ENCODE data around the gene STK39.

The STK39 gene

DNA sequence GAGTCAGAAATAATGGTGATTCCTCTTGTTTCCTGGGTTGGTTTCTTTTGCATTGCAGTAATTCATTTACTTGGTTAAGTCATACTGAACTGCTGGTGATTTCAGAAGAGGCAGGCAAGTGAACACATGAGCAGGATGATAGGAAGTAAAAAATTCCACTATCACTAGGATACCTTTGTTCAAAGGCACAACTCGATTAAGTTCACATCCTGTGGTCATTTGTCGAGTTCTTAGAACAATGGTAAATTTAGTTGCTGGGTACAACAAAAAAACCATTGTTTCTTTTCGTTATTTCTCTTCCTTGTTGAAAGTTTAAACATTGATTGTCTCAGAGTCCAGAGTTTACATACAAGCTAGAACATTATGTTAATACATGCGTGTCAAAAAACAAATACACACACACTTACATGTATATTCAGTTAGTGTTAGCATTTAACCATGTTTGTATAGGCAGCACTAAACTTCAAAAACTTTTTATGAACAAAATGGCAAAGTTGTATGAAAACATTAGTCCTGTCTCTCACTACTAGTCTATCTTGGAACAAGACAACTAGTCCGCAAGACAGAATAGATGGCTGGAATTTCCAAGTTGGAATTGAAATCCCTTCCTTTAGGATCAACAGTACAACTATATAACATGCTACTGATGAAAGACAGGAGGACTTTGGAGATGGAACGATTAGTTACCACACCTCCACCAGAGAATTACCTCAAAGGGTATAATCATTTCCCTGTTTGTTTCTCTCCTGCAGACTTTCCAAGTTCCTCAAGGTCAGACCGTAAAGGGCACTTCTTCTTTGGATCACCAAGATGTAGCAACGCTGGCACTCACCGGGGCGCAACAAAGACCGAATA, 26.2 kb downstream of the STK39 start:
- Histone ChIP-seq H3K27ac (ENCODE audit: low read depth, low read length) (no peak overlapping the region), H3K23ac (ENCODE audit: low read length) (no peak overlapping the region), H3K9ac (ENCODE audit: low read length) (no peak overlapping the region), H3K79me1 (ENCODE audit: low read length) (no peaks in the 10 kb centered on the region), H3K27me3 (ENCODE audit: insufficient read depth, low read length, poor library complexity) (no peaks in the 10 kb centered on the region), H2BK15ac (replicated peaks; ENCODE audit: low read depth) (no peak overlapping the region), H2BK120ac (ENCODE audit: low read depth, low read length) (no peak overlapping the region), H2AK5ac (ENCODE audit: low read length) (no peak overlapping the region), H3K79me2 (ENCODE audit: control insufficient read depth, insufficient read depth, low read length) (no peaks in the 10 kb centered on the region), H3K36me3 (ENCODE audit: control insufficient read depth, insufficient read depth, low read length) (no peaks in the 10 kb centered on the region), H3K56ac (ENCODE audit: low read length) (no peak overlapping the region), H3K4ac (ENCODE audit: low read depth, low read length) (no peak overlapping the region), H2BK5ac (ENCODE audit: low read length) (no peak overlapping the region), H4K8ac (ENCODE audit: low read depth, low read length) (no peak overlapping the region), H3K4me3 (ENCODE audit: low read length) (no peak overlapping the region), H4K5ac (ENCODE audit: low read length) (no peak overlapping the region), H3K4me2 (ENCODE audit: low read length) (no peak overlapping the region), H3K4me1 (ENCODE audit: control insufficient read depth, low read depth, low read length) (no peaks in the 10 kb centered on the region), H3K18ac (ENCODE audit: low read length) (no peak overlapping the region)
- peak; percentile 26 for DNase-seq
- WGBS (ENCODE audit: extremely low coverage, insufficient coverage, low lambda C conversion rate) = no CpG with 5 or more reads among the region's 11 CpGs

DNA sequence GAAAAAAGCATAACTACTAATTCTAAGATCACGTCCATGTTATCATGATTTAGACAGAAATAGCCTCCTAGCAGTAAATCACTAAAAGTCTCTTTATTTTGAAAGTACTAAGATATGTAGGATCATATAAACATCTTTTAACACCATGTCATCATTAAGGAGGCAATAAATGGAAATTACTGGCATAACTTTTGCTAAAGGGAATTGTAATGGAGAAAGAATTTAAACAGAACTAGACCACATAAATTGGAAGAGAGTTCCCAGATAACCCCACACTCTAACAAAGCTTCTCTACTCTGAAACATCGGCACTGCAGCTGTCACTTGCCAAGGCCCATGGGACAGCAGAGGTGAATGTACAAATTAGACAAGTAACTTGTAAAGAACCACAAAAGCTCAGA, 29.5 kb downstream of the STK39 start:
- Histone ChIP-seq H2AK5ac (ENCODE audit: low read length) (no peak overlapping the region), H3K27ac (ENCODE audit: low read depth, low read length) (no peak overlapping the region), H3K79me2 (ENCODE audit: control insufficient read depth, insufficient read depth, low read length) (no peaks in the 10 kb centered on the region), H3K4me3 (ENCODE audit: low read length) (no peak overlapping the region), H3K56ac (ENCODE audit: low read length) (no peak overlapping the region), H2BK15ac (replicated peaks; ENCODE audit: low read depth) (no peak overlapping the region), H3K27me3 (ENCODE audit: insufficient read depth, low read length, poor library complexity) (no peaks in the 10 kb centered on the region), H3K79me1 (ENCODE audit: low read length) (no peaks in the 10 kb centered on the region), H3K18ac (ENCODE audit: low read length) (no peak overlapping the region), H3K9ac (ENCODE audit: low read length) (no peak overlapping the region), H2BK5ac (ENCODE audit: low read length) (no peak overlapping the region), H3K23ac (ENCODE audit: low read length) (no peak overlapping the region), H4K5ac (ENCODE audit: low read length) (no peak overlapping the region), H3K4me1 (ENCODE audit: control insufficient read depth, low read depth, low read length) (no peaks in the 10 kb centered on the region), H3K4me2 (ENCODE audit: low read length) (no peak overlapping the region), H3K4ac (ENCODE audit: low read depth, low read length) (no peak overlapping the region), H2BK120ac (ENCODE audit: low read depth, low read length) (no peak overlapping the region), H3K36me3 (ENCODE audit: control insufficient read depth, insufficient read depth, low read length) (no peaks in the 10 kb centered on the region), H4K8ac (ENCODE audit: low read depth, low read length) (no peak overlapping the region)
- no CpG with 5 or more reads among the region's 2 CpGs for WGBS (ENCODE audit: extremely low coverage, insufficient coverage, low lambda C conversion rate)
- DNase-seq = no peak

GRCh38 chr2:168216351-168217005, 30.9 kb downstream of the STK39 start:
- Histone ChIP-seq H2BK15ac (replicated peaks; ENCODE audit: low read depth) (no peak overlapping the region), H2BK5ac (ENCODE audit: low read length) (no peak overlapping the region), H3K18ac (ENCODE audit: low read length) (no peak overlapping the region), H3K4me2 (ENCODE audit: low read length) (no peak overlapping the region), H3K56ac (ENCODE audit: low read length) (no peak overlapping the region), H2BK120ac (ENCODE audit: low read depth, low read length) (no peak overlapping the region), H3K4me3 (ENCODE audit: low read length) (no peak overlapping the region), H4K5ac (ENCODE audit: low read length) (no peak overlapping the region), H3K23ac (ENCODE audit: low read length) (no peak overlapping the region), H3K36me3 (ENCODE audit: control insufficient read depth, insufficient read depth, low read length) (no peaks in the 10 kb centered on the region), H2AK5ac (ENCODE audit: low read length) (no peak overlapping the region), H3K27ac (ENCODE audit: low read depth, low read length) (no peak overlapping the region), H3K27me3 (ENCODE audit: insufficient read depth, low read length, poor library complexity) (no peaks in the 10 kb centered on the region), H4K8ac (ENCODE audit: low read depth, low read length) (no peak overlapping the region), H3K79me2 (ENCODE audit: control insufficient read depth, insufficient read depth, low read length) (no peaks in the 10 kb centered on the region), H3K9ac (ENCODE audit: low read length) (no peak overlapping the region), H3K4me1 (ENCODE audit: control insufficient read depth, low read depth, low read length) (no peaks in the 10 kb centered on the region), H3K79me1 (ENCODE audit: low read length) (no peaks in the 10 kb centered on the region), H3K4ac (ENCODE audit: low read depth, low read length) (no peak overlapping the region)
- no peak for DNase-seq
- no CpG with 5 or more reads among the region's 12 CpGs for WGBS (ENCODE audit: extremely low coverage, insufficient coverage, low lambda C conversion rate)

DNA sequence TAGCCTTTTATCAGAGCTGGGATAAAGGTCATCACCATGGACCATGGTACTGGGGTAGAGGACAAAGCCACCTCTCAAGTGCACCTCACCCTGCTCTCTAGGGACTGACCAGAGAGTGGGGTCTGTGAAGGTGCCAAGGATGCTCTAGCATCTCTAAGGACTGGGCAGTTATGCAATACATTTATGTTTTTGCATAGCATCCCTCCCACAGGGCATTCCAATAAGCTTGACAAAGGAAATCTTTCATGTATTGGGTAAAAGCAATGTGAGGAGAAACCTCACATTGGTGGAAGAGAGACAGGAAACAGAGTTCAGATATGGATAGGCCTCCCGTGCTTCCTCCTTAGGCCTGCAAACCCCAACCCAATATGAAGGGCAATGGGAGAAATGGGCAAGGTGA, 31.6 kb downstream of the STK39 start:
- H3K79me1 ChIP-seq (ENCODE audit: low read length) = no peaks in the 10 kb centered on the region
- H3K4me1 ChIP-seq (ENCODE audit: control insufficient read depth, low read depth, low read length) = no peaks in the 10 kb centered on the region
- no peak for DNase-seq
- no peak overlapping the region for H3K27ac ChIP-seq (ENCODE audit: low read depth, low read length)
- no peak overlapping the region for H2BK5ac ChIP-seq (ENCODE audit: low read length)
- H3K4me3 ChIP-seq (ENCODE audit: low read length) = no peak overlapping the region
- H2BK120ac ChIP-seq (ENCODE audit: low read depth, low read length) = no peak overlapping the region
- no peaks in the 10 kb centered on the region for H3K27me3 ChIP-seq (ENCODE audit: insufficient read depth, low read length, poor library complexity)
- H3K23ac ChIP-seq (ENCODE audit: low read length) = no peak overlapping the region
- H3K18ac ChIP-seq (ENCODE audit: low read length) = no peak overlapping the region
- no peak overlapping the region for H3K9ac ChIP-seq (ENCODE audit: low read length)
- H3K4me2 ChIP-seq (ENCODE audit: low read length) = no peak overlapping the region
- H3K79me2 ChIP-seq (ENCODE audit: control insufficient read depth, insufficient read depth, low read length) = no peaks in the 10 kb centered on the region
- H2AK5ac ChIP-seq (ENCODE audit: low read length) = no peak overlapping the region
- no peak overlapping the region for H3K4ac ChIP-seq (ENCODE audit: low read depth, low read length)
- H3K36me3 ChIP-seq (ENCODE audit: control insufficient read depth, insufficient read depth, low read length) = no peaks in the 10 kb centered on the region
- no peak overlapping the region for H2BK15ac ChIP-seq (replicated peaks; ENCODE audit: low read depth)
- H4K5ac ChIP-seq (ENCODE audit: low read length) = no peak overlapping the region
- H4K8ac ChIP-seq (ENCODE audit: low read depth, low read length) = no peak overlapping the region
- WGBS (ENCODE audit: extremely low coverage, insufficient coverage, low lambda C conversion rate) = no CpG with 5 or more reads among the region's 1 CpG
- H3K56ac ChIP-seq (ENCODE audit: low read length) = no peak overlapping the region

DNA sequence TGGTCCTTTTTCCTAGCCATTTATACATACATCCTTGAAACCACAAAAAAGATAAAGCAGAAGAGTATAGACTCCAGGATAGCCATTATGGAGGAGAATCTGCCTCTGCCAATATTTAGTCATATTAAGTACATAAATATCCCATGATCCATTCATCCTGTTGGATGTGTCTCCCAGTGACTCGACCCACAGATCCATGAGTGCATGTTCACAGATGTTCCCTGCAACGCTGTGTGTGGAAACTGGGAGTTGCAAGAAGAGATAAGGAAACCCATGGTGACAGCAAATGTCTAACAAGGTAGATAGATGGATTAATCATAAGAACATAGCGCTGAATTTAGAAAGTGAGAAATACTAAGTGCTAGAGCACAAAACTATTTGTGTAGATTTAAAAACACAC, 34.5 kb downstream of the STK39 start:
- no peaks in the 10 kb centered on the region for H3K4me1 ChIP-seq (ENCODE audit: control insufficient read depth, low read depth, low read length)
- no peak overlapping the region for H4K8ac ChIP-seq (ENCODE audit: low read depth, low read length)
- DNase-seq = no peak
- no peak overlapping the region for H4K5ac ChIP-seq (ENCODE audit: low read length)
- no peak overlapping the region for H3K56ac ChIP-seq (ENCODE audit: low read length)
- H3K27me3 ChIP-seq (ENCODE audit: insufficient read depth, low read length, poor library complexity) = no peaks in the 10 kb centered on the region
- no peak overlapping the region for H3K27ac ChIP-seq (ENCODE audit: low read depth, low read length)
- no peak overlapping the region for H2BK5ac ChIP-seq (ENCODE audit: low read length)
- no peak overlapping the region for H2BK15ac ChIP-seq (replicated peaks; ENCODE audit: low read depth)
- H3K18ac ChIP-seq (ENCODE audit: low read length) = no peak overlapping the region
- H3K79me2 ChIP-seq (ENCODE audit: control insufficient read depth, insufficient read depth, low read length) = no peaks in the 10 kb centered on the region
- H3K4ac ChIP-seq (ENCODE audit: low read depth, low read length) = no peak overlapping the region
- no peak overlapping the region for H3K4me3 ChIP-seq (ENCODE audit: low read length)
- no peak overlapping the region for H2BK120ac ChIP-seq (ENCODE audit: low read depth, low read length)
- H3K36me3 ChIP-seq (ENCODE audit: control insufficient read depth, insufficient read depth, low read length) = no peaks in the 10 kb centered on the region
- no peak overlapping the region for H2AK5ac ChIP-seq (ENCODE audit: low read length)
- H3K9ac ChIP-seq (ENCODE audit: low read length) = no peak overlapping the region
- H3K79me1 ChIP-seq (ENCODE audit: low read length) = no peaks in the 10 kb centered on the region
- no peak overlapping the region for H3K23ac ChIP-seq (ENCODE audit: low read length)
- no peak overlapping the region for H3K4me2 ChIP-seq (ENCODE audit: low read length)
- WGBS (ENCODE audit: extremely low coverage, insufficient coverage, low lambda C conversion rate) = no CpG with 5 or more reads among the region's 3 CpGs
